22Rv1 (cell line): ENCODE results near the gene INO80.

Experiments
- H3K27ac ChIP-seq: fragments of 450-650 bp; 2 replicates; pipeline ENCODE4 v1.5.1; 2017
- CTCF ChIP-seq: fragments of 450-650 bp; IDR thresholded peaks from 2 replicates; pipeline ENCODE4 v1.5.1; 2017; ENCODE audit warnings: mild to moderate bottlenecking
- ZFX ChIP-seq: fragments of 450-650 bp; IDR thresholded peaks from 2 replicates; pipeline ENCODE4 v1.6.1; 2017; ENCODE audit warnings: antibody characterized with exemption, borderline replicate concordance

INO80 gene

GRCh38 chr15:41116116-41116961 lies at the start of gene INO80:
TSS of gene INO80 (minus strand) at chr15:41116280. CDS start at chr15:41096310, 19,970 bp downstream.
- TF ChIP-seq ZFX (no peak), CTCF (no peak)
- H3K27ac ChIP-seq: peak within 1 kb of the TSS; percentile 94

GRCh38 chr15:41161736-41162135 lies 45.7 kb upstream of the INO80 start:
- no peak for TF ChIP-seq ZFX
- TF ChIP-seq CTCF: no peak
- no peak overlapping the region for H3K27ac ChIP-seq

GRCh38 chr15:41161336-41161735 lies 45.3 kb upstream of the INO80 start:
- TF ChIP-seq ZFX: no peak
- no peak for TF ChIP-seq CTCF
- no peak overlapping the region for H3K27ac ChIP-seq

GRCh38 chr15:41160639-41161315 lies 44.7 kb upstream of the INO80 start:
- no peak overlapping the region for H3K27ac ChIP-seq
- TF ChIP-seq ZFX (no peak), CTCF (no peak)

GRCh38 chr15:41154412-41154811 lies 38.3 kb upstream of the INO80 start:
- no peak overlapping the region for H3K27ac ChIP-seq
- TF ChIP-seq ZFX (no peak), CTCF (no peak)

- H3K27ac ChIP-seq: no peak overlapping the region
- TF ChIP-seq ZFX (no peak), CTCF (no peak)
Observed at GRCh38 chr15:41153733-41154132, 37.7 kb upstream of the INO80 start.
